WERI-Rb-1 (cell line): ENCODE data around the gene AATK.

ENCODE experiments used
- DNase-seq: peaks from one replicate; pipeline ENCODE4 v3.0.0-alpha.2; 2020
- H3K27ac ChIP-seq: fragments of 250-450 bp; sonication (Bioruptor Pico); 2 replicates; pipeline ENCODE4 v1.5.1; 2020; ENCODE audit warnings: mild to moderate bottlenecking, moderate library complexity
- H3K27me3 ChIP-seq: fragments of 250-450 bp; sonication (Bioruptor Pico); 2 replicates; pipeline ENCODE4 v1.5.1; 2021; ENCODE audit warnings: mild to moderate bottlenecking, low read depth, moderate library complexity; ENCODE audit not compliant: insufficient read depth, severe bottlenecking
- H3K36me3 ChIP-seq: fragments of 250-450 bp; sonication (Bioruptor Pico); 2 replicates; pipeline ENCODE4 v1.5.1; 2020; ENCODE audit warnings: mild to moderate bottlenecking, moderate library complexity
- H3K4me3 ChIP-seq: 2 replicates; pipeline ENCODE4 v1.5.1; 2011; ENCODE audit warnings: low read depth, mild to moderate bottlenecking, control low read depth, low read length
- H3K9me3 ChIP-seq: fragments of 250-450 bp; sonication (Bioruptor Pico); 2 replicates; pipeline ENCODE4 v1.5.1; 2021; ENCODE audit warnings: mild to moderate bottlenecking, moderate library complexity; ENCODE audit not compliant: severe bottlenecking
- TF ChIP-seq, protein P1 (sequence below): IDR thresholded peaks from 2 replicates; pipeline ENCODE4 v1.5.1; 2011; ENCODE audit warnings: low read depth, mild to moderate bottlenecking, control low read depth, inconsistent platforms, low read length

AATK gene

DNA sequence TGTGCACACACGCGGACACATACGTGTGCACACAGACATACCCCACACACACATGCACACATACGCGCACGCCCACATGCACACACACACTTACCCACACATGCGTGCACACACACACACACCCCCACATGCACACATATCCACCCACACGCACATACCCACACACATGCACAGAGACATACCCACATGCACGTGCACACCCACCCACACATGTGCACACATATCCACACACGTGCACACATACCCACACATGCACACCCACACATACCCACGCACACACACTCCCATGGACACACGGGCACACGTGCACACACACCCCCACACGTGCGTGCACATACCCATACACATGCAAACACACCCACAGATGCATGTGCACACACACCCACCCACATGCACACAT, 27.9 kb downstream of the AATK start:
- Histone ChIP-seq H3K9me3 (no peaks in the 10 kb centered on the region), H3K27me3 (no peaks in the 10 kb centered on the region), H3K27ac (no peak overlapping the region), H3K36me3 (no peaks in the 10 kb centered on the region), H3K4me3 (no peak overlapping the region)
- no peak for DNase-seq
- TF ChIP-seq, protein P1, sequence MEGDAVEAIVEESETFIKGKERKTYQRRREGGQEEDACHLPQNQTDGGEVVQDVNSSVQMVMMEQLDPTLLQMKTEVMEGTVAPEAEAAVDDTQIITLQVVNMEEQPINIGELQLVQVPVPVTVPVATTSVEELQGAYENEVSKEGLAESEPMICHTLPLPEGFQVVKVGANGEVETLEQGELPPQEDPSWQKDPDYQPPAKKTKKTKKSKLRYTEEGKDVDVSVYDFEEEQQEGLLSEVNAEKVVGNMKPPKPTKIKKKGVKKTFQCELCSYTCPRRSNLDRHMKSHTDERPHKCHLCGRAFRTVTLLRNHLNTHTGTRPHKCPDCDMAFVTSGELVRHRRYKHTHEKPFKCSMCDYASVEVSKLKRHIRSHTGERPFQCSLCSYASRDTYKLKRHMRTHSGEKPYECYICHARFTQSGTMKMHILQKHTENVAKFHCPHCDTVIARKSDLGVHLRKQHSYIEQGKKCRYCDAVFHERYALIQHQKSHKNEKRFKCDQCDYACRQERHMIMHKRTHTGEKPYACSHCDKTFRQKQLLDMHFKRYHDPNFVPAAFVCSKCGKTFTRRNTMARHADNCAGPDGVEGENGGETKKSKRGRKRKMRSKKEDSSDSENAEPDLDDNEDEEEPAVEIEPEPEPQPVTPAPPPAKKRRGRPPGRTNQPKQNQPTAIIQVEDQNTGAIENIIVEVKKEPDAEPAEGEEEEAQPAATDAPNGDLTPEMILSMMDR = no peak

DNA sequence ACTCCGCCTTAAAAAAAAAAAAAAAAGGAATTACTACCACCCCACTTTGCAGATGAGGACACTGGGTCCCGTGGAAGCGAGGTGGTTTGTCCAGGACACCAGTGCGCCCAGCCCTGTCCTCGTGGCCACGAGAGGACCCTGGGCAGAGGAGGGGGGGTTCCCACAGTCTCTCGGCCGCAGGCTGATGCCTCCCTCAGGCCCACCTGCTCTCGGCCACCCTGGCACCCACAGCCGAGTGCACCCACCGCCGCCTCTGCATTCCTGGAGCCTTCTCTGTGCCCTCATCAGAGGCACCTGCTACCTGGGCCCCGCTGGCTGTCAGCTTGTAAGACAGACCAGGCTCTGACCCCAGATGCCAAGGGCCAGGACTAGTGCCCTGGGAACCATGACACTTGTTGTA, 28.8 kb downstream of the AATK start:
- TF ChIP-seq, protein P1 = no peak
- no peak overlapping the region for H3K27ac ChIP-seq
- no peak for DNase-seq
- H3K9me3 ChIP-seq = no peaks in the 10 kb centered on the region
- H3K4me3 ChIP-seq = no peak overlapping the region
- no peaks in the 10 kb centered on the region for H3K36me3 ChIP-seq
- H3K27me3 ChIP-seq = no peaks in the 10 kb centered on the region

DNA sequence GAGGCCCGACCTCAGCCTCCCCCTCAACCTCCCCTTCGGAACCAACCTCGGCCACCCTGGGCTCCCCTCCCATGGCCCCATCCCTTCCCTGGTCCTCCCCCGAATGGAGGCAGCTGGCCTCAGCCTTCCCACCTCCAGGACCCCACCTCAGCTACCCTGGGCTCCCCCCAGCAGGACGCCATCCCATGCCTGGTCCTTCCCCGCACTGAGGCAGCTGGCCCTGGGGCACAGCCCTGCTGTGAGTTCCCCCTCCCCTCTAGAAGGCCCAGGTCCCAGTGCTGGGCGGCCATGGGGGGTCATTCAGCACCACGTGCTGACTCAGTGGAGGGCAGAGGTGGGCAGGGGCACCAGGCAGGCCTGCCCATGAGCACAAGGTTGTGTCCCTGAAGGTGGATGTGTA, 29.7 kb downstream of the AATK start:
- no peak for DNase-seq
- no peaks in the 10 kb centered on the region for H3K36me3 ChIP-seq
- H3K9me3 ChIP-seq = no peaks in the 10 kb centered on the region
- TF ChIP-seq, protein P1 = no peak
- H3K4me3 ChIP-seq = no peak overlapping the region
- no peaks in the 10 kb centered on the region for H3K27me3 ChIP-seq
- H3K27ac ChIP-seq = no peak overlapping the region

DNA sequence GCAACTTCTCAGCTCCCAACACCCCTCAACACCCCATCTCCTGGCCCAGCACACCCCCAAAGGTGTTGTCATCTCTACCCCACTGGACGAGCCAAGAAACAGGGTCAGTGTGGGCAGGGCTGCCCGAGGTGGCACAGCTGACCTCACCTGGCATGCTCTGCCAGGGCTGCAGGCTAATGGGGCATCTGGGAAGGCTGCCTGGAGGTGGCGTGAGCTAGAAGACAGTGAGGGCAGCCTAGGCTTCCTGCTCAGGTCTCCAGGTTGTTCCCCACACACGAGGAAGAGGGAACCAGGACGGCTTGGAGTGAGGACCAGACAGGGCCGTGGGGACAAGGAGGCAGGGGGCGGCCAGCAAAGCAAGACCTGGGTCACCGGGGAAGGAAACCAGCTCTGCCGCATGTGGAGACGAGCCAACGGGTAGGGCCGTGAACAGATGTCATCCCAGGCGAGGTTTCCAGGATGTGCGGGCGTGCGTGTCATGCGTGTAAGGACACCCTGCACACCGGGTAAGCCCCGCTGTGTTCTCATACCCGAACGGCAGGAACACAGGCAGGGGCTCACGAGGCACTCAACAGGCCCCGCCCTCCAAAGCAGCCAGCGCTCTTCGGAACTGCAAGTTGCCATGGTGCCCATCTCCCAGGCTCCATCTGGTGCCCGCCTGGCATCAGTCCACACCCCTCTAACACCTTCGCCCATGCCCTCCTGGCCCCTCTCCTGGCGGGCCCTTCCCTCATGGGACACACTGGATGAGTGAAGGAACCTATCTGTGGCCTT, 30.3 kb downstream of the AATK start:
- H3K36me3 ChIP-seq = no peaks in the 10 kb centered on the region
- no peak overlapping the region for H3K4me3 ChIP-seq
- H3K9me3 ChIP-seq = no peaks in the 10 kb centered on the region
- H3K27me3 ChIP-seq = no peaks in the 10 kb centered on the region
- no peak for DNase-seq
- H3K27ac ChIP-seq = no peak overlapping the region
- TF ChIP-seq, protein P1 = no peak

DNA sequence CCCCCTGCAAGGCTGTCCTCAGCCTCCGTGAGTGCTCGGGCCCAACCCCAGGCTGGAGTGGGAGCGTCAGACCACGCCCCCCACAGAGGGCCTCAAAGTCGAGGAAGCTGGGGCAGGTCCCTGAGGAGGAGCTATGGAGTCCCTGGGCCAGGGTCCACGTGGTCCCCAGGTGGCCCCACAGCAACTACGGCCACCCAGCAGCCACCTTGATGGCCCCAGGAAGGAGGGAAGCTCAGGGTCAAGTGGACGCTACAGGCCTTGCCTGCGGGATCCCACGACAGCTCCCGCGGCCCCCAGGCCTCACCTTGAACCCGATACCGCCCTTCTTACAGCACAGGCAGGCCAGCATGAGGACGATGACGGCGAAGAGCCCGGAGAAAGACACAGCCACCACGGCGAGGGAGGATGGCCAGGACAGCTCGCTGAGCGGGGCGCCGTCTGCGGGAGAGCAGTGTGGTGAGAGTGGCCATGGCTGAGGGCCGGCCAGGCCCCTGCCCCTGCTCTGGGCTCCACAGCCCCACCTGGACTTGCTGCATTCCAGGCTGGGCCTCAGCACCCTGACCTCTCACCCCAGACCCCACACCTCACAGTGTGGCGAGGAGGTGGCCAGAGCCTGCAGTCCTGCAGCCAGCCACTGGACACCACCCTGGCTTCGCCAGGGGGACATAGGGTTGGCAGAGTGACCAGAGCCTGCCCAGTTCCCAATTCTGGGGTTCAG, 31.8 kb downstream of the AATK start:
- Histone ChIP-seq H3K27ac (no peak overlapping the region; the same call in 1 of the 2 replicates), H3K36me3 (no peaks in the 10 kb centered on the region), H3K4me3 (no peak overlapping the region), H3K27me3 (no peaks in the 10 kb centered on the region), H3K9me3 (no peaks in the 10 kb centered on the region)
- no peak for DNase-seq
- TF ChIP-seq, protein P1 = no peak
